MV-4-11 (cell line): ENCODE measurements around the gene TBC1D24.
"Not testable (repeated sequence)": the region's sequence is repeated elsewhere in the genome, so short reads cannot be mapped to it uniquely, and the experiment has no call there.

Experiments
- DNase-seq: peaks from one replicate; lab custom pipeline; 2025; lab: John Stamatoyannopoulos, UW

Gene TBC1D24

GRCh38 chr16:2474877-2475412 lies at the start of gene TBC1D24:
Gene TBC1D24, plus strand, starts transcription at chr16:2475127. Its CDS starts 21,022 bp downstream, at chr16:2496149.
- peak; percentile 78 for DNase-seq

- no peak for DNase-seq
Observed at GRCh38 chr16:2425825-2426430, 49.0 kb upstream of the TBC1D24 start.

- no peak for DNase-seq
Observed at GRCh38 chr16:2426941-2427361, 48.0 kb upstream of the TBC1D24 start.

GRCh38 chr16:2427526-2427925 lies 47.4 kb upstream of the TBC1D24 start:
- no peak for DNase-seq

- DNase-seq, result no peak
Observed at GRCh38 chr16:2428051-2428783, 46.7 kb upstream of the TBC1D24 start.

- DNase-seq, result no peak
Observed at GRCh38 chr16:2428784-2429033, 46.2 kb upstream of the TBC1D24 start.

- peak; percentile 90 for DNase-seq
Observed at GRCh38 chr16:2429034-2429770, 45.7 kb upstream of the TBC1D24 start, which contains the start of gene CCNF. Gene CCNF, plus strand, starts transcription at chr16:2429447. Its CDS starts 35 bp downstream, at chr16:2429482.

GRCh38 chr16:2429771-2430663 lies 44.9 kb upstream of the TBC1D24 start:
- DNase-seq, result no peak

- DNase-seq, result no peak
Observed at GRCh38 chr16:2432286-2432685, 42.6 kb upstream of the TBC1D24 start.

GRCh38 chr16:2432801-2433505 lies 42.0 kb upstream of the TBC1D24 start:
- DNase-seq, result peak; percentile 23

- not testable (repeated sequence) for DNase-seq
Observed at GRCh38 chr16:2435236-2435635, 39.7 kb upstream of the TBC1D24 start.

- DNase-seq, result no peak
Observed at GRCh38 chr16:2436110-2436509, 38.8 kb upstream of the TBC1D24 start.

- DNase-seq, result no peak
Observed at GRCh38 chr16:2437032-2437790, 37.7 kb upstream of the TBC1D24 start.

- no peak for DNase-seq
Observed at GRCh38 chr16:2438121-2438520, 36.8 kb upstream of the TBC1D24 start.

GRCh38 chr16:2439598-2439997 lies 35.3 kb upstream of the TBC1D24 start:
- DNase-seq, result no peak

GRCh38 chr16:2441143-2441804 lies 33.7 kb upstream of the TBC1D24 start:
- not testable (repeated sequence) for DNase-seq

GRCh38 chr16:2443555-2443954 lies 31.4 kb upstream of the TBC1D24 start:
- no peak for DNase-seq

GRCh38 chr16:2447920-2448583 lies 26.9 kb upstream of the TBC1D24 start:
- no peak for DNase-seq

- no peak for DNase-seq
Observed at GRCh38 chr16:2449118-2449517, 25.8 kb upstream of the TBC1D24 start.
